ENCODE measurements around the gene MRPL43. TPM values are rescaled to one million over a fixed set of nuclear protein-coding genes. Genes with fewer than 3 reads are reported as not detected.

MRPL43 gene
- total and polyA plus RNA-seq, 2 donors from 2014 or later = 81.5 to 157 TPM

- Histone ChIP-seq H3K36me3 (ENCODE audit: control insufficient read depth in 2 of 3, insufficient read depth in 3 of 3, low read length in 3 of 3) (no peaks in the 10 kb centered on the region), H3K27ac (ENCODE audit: low read depth in 2 of 2, low read length in 2 of 2) (no peak overlapping the region), H3K27me3 (ENCODE audit: control insufficient read depth, insufficient read depth, low read length) (peaks cover 4% of the 10 kb centered on the region), H3K4me3 (ENCODE audit: low read length in 3 of 3) (no peak overlapping the region), H3K9ac (ENCODE audit: low read length in 3 of 3) (no peak overlapping the region), H3K4me1 (ENCODE audit: control insufficient read depth in 2 of 3, insufficient read depth in 2 of 3, low read depth in 1 of 3, low read length in 3 of 3) (peaks cover 0 to 7% (median 0%) of the 10 kb centered on the region in 3 donors), H3K9me3 (ENCODE audit: control insufficient read depth in 2 of 3, insufficient read depth in 1 of 3, low read length in 3 of 3) (no peaks in the 10 kb centered on the region)
- peak; percentile 86 to 91 (median 87) for DNase-seq
- no peak for FAIRE-seq
- intact Hi-C loops (cut with DNase I) = no loop called here
- TF ChIP-seq CTCF (IDR thresholded peaks at IDR 0.05; ENCODE audit: borderline replicate concordance, extremely low read depth, insufficient read depth) = peak; percentile 65
Observed at GRCh38 chr10:101018600-101019439, 31.5 kb upstream of the MRPL43 start.

DNA sequence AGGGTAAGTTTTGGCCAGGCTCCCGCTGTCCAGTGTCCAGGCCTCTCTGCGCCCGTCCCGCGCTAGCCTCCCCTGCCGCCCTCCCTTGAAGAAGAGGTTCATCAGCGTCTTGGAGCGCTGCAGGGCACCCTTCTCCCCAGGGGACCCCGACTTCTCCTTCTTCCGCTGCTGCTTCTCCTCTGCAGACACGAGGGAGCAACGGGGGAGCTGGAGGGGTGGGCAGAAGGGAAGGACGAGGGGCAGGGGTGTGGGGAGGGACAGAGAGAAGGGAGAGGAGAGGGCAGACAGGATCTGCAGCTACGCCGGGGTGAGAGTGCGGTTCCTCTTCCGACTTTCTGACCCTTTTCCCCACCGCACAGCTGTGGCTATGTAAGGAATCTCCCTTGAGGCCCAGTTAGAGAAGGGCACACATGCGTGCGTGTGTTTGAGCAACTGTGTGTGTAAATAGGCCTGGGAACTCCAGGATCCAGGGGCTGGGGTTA lies 30.9 kb upstream of the MRPL43 start:
- no peak overlapping the region for H3K4me3 ChIP-seq (ENCODE audit: low read length in 3 of 3)
- FAIRE-seq = no peak
- peak in 2 of 5 donors; percentile 22 to 47 for DNase-seq

DNA sequence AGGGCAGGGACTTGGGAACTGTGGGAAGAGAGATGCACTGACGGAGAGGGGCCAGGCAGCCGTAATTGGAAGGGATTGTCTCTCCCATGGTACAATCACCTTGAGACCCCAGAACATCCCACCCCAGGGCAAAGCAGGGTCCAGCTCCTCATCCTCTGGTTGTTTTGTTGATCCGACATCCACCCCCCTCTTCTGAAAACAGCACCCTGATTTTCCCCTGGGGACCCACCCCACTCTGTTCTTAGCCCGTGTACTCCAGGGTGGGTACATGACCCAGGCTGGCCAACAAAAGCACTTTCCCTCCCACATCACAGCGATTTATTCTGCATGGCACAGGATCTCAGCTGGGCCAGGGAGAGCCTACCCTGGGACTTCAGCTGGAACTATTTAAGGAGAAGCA lies 29.5 kb upstream of the MRPL43 start:
- Histone ChIP-seq H3K9ac (ENCODE audit: low read length in 3 of 3) (no peak overlapping the region), H3K27me3 (ENCODE audit: control insufficient read depth, insufficient read depth, low read length) (peaks cover 4% of the 10 kb centered on the region), H3K4me3 (ENCODE audit: low read length in 3 of 3) (no peak overlapping the region), H3K4me1 (ENCODE audit: control insufficient read depth in 2 of 3, insufficient read depth in 2 of 3, low read depth in 1 of 3, low read length in 3 of 3) (peaks cover 0 to 17% (median 0%) of the 10 kb centered on the region in 3 donors), H3K27ac (ENCODE audit: low read depth in 2 of 2, low read length in 2 of 2) (no peak overlapping the region), H3K9me3 (ENCODE audit: control insufficient read depth in 2 of 3, insufficient read depth in 1 of 3, low read length in 3 of 3) (no peaks in the 10 kb centered on the region), H3K36me3 (ENCODE audit: control insufficient read depth in 2 of 3, insufficient read depth in 3 of 3, low read length in 3 of 3) (no peaks in the 10 kb centered on the region)
- no peak for DNase-seq
- no peak for TF ChIP-seq CTCF (IDR thresholded peaks at IDR 0.05; ENCODE audit: borderline replicate concordance, extremely low read depth, insufficient read depth)
- FAIRE-seq = no peak
- intact Hi-C loops (cut with DNase I) = no loop called here

More for the DNA sequence above, 30.9 kb upstream of the MRPL43 start:
- H3K27ac ChIP-seq (ENCODE audit: low read depth in 2 of 2, low read length in 2 of 2) = no peak overlapping the region
- peaks cover 4% of the 10 kb centered on the region for H3K27me3 ChIP-seq (ENCODE audit: control insufficient read depth, insufficient read depth, low read length)
- peaks cover 0 to 10% (median 0%) of the 10 kb centered on the region in 3 donors for H3K4me1 ChIP-seq (ENCODE audit: control insufficient read depth in 2 of 3, insufficient read depth in 2 of 3, low read depth in 1 of 3, low read length in 3 of 3)
- no peaks in the 10 kb centered on the region for H3K36me3 ChIP-seq (ENCODE audit: control insufficient read depth in 2 of 3, insufficient read depth in 3 of 3, low read length in 3 of 3)
- intact Hi-C loops (cut with DNase I) = no loop called here
- TF ChIP-seq CTCF (IDR thresholded peaks at IDR 0.05; ENCODE audit: borderline replicate concordance, extremely low read depth, insufficient read depth) = no peak
- H3K9ac ChIP-seq (ENCODE audit: low read length in 3 of 3) = no peak overlapping the region
- H3K9me3 ChIP-seq (ENCODE audit: control insufficient read depth in 2 of 3, insufficient read depth in 1 of 3, low read length in 3 of 3) = no peaks in the 10 kb centered on the region
